Activated naive CD8-positive, alpha-beta T cell treated with anti-CD3 and anti-CD28 coated beads, Interleukin-2, amount 50 U/mL, for 16 hours (primary cell): Measurements from ENCODE around the gene PFKFB3.
"Not testable (repeated sequence)": the region's sequence is repeated elsewhere in the genome, so short reads cannot be mapped to it uniquely, and the experiment has no call there.

ENCODE experiments used
- DNase-seq: peaks from one replicate; pipeline ENCODE4 v3.0.0-alpha.2; 2020; ENCODE audit warnings: low read depth, low spot score

Gene PFKFB3

GRCh38 chr10:6202684-6203330 lies at the start of gene PFKFB3:
TSS of gene PFKFB3 (plus strand) at chr10:6202932. CDS start at chr10:6203261, 329 bp downstream.
- peak; percentile 81 for DNase-seq

GRCh38 chr10:6153845-6154244 lies 48.9 kb upstream of the PFKFB3 start:
- no peak for DNase-seq

GRCh38 chr10:6154566-6154965 lies 48.2 kb upstream of the PFKFB3 start:
- no peak for DNase-seq

GRCh38 chr10:6158276-6158675 lies 44.5 kb upstream of the PFKFB3 start:
- DNase-seq = no peak

- DNase-seq = no peak
Measured at GRCh38 chr10:6161921-6162320, 40.8 kb upstream of the PFKFB3 start.

- no peak for DNase-seq
Measured at GRCh38 chr10:6162589-6163356, 40.0 kb upstream of the PFKFB3 start.

- DNase-seq = peak; percentile 75
Measured at GRCh38 chr10:6163364-6164270, 39.1 kb upstream of the PFKFB3 start.

- no peak for DNase-seq
Measured at GRCh38 chr10:6164271-6165095, 38.2 kb upstream of the PFKFB3 start.

- no peak for DNase-seq
Measured at GRCh38 chr10:6165221-6165725, 37.5 kb upstream of the PFKFB3 start.

- DNase-seq = not testable (repeated sequence)
Measured at GRCh38 chr10:6165933-6166332, 36.8 kb upstream of the PFKFB3 start.

- no peak for DNase-seq
Measured at GRCh38 chr10:6167456-6167855, 35.3 kb upstream of the PFKFB3 start.

- DNase-seq = no peak
Measured at GRCh38 chr10:6168084-6168483, 34.6 kb upstream of the PFKFB3 start.

GRCh38 chr10:6170638-6171037 lies 32.1 kb upstream of the PFKFB3 start:
- no peak for DNase-seq

GRCh38 chr10:6171881-6172695 lies 30.6 kb upstream of the PFKFB3 start:
- no peak for DNase-seq

GRCh38 chr10:6173203-6173602 lies 29.5 kb upstream of the PFKFB3 start:
- peak; percentile 9 for DNase-seq

- no peak for DNase-seq
Measured at GRCh38 chr10:6174201-6174874, 28.4 kb upstream of the PFKFB3 start.

- no peak for DNase-seq
Measured at GRCh38 chr10:6175329-6176055, 27.2 kb upstream of the PFKFB3 start.

GRCh38 chr10:6176691-6177231 lies 26.0 kb upstream of the PFKFB3 start:
- DNase-seq = no peak

- DNase-seq = no peak
Measured at GRCh38 chr10:6177880-6178281, 24.9 kb upstream of the PFKFB3 start.
